HepG2 (cell line): ENCODE results near the gene HYOU1. TPM values are rescaled to one million over a fixed set of nuclear protein-coding genes. Genes with fewer than 3 reads are reported as not detected.

Experiments
- ARID3A ChIP-seq: IDR thresholded peaks from 2 replicates; pipeline ENCODE4 v1.6.1; 2012; ENCODE audit warnings: low read depth, low read length, improper control_type of control experiment
- FOXA1 ChIP-seq, 2 experiments: fragments of 450-650 bp in 1 of 2; sonication (generic) in 1 of 2; formaldehyde crosslinking in 1 of 2; IDR thresholded peaks; 2 replicates each; pipeline versions ENCODE4 v1.4.0 to v1.6.1; 2016 to 2020; ENCODE audit warnings: missing genetic modification reagents in 1 of 2
- GTF2F1 ChIP-seq: fragments of 150-350 bp; IDR thresholded peaks from 2 replicates; pipeline ENCODE4 v1.6.1; 2014; ENCODE audit warnings: low read length
- HMGXB3 ChIP-seq: sonication (generic); formaldehyde crosslinking; IDR thresholded peaks from 2 replicates; pipeline ENCODE4 v1.4.0; 2020; ENCODE audit warnings: missing genetic modification reagents, borderline replicate concordance
- IKZF4 ChIP-seq: sonication (generic); formaldehyde crosslinking; IDR thresholded peaks from 2 replicates; pipeline ENCODE4 v1.5.1; 2020; ENCODE audit warnings: borderline replicate concordance, mild to moderate bottlenecking, low read depth, missing genetic modification reagents; ENCODE audit errors: not compliant biosample characterization
- LRRFIP1 ChIP-seq: sonication (generic); formaldehyde crosslinking; conservative IDR thresholded peaks from 2 replicates; pipeline ENCODE4 v1.4.0; 2020; ENCODE audit warnings: missing genetic modification reagents
- NFE2L1 ChIP-seq: sonication (generic); formaldehyde crosslinking; IDR thresholded peaks from 2 replicates; pipeline ENCODE4 v1.4.0; 2020; ENCODE audit warnings: missing genetic modification reagents, mild to moderate bottlenecking, borderline replicate concordance
- POGZ ChIP-seq: sonication (generic); formaldehyde crosslinking; IDR thresholded peaks from 2 replicates; pipeline ENCODE4 v1.4.0; 2020; ENCODE audit warnings: mild to moderate bottlenecking, missing genetic modification reagents
- ZNF503 ChIP-seq: sonication (generic); formaldehyde crosslinking; IDR thresholded peaks from 2 replicates; pipeline ENCODE4 v1.4.0; 2020; ENCODE audit warnings: missing genetic modification reagents
- ZNF549 ChIP-seq: sonication (generic); formaldehyde crosslinking; IDR thresholded peaks from 2 replicates; pipeline ENCODE4 v1.5.0; 2020; ENCODE audit warnings: missing genetic modification reagents
- ZNF563 ChIP-seq: sonication (generic); formaldehyde crosslinking; IDR thresholded peaks from 2 replicates; pipeline ENCODE4 v1.8.0; 2022; ENCODE audit warnings: mild to moderate bottlenecking, moderate library complexity, missing genetic modification reagents
- ZNF570 ChIP-seq: sonication (generic); formaldehyde crosslinking; IDR thresholded peaks from 2 replicates; pipeline ENCODE4 v1.4.0; 2020; ENCODE audit warnings: mild to moderate bottlenecking, missing genetic modification reagents, borderline replicate concordance
- ZNF687 ChIP-seq: sonication (generic); formaldehyde crosslinking; IDR thresholded peaks from 2 replicates; pipeline ENCODE4 v1.5.1; 2020; ENCODE audit warnings: mild to moderate bottlenecking, missing genetic modification reagents, moderate library complexity
- polyA plus RNA-seq, 8 experiments: library from polyadenylated mRNA; depleted of rRNA in 3 of 8; stranded (reverse) in 7 of 8; unstranded in 1 of 8; fragments of >200 nt; fragmentation: Illumina TruSeq in 4 of 8; extraction: Trizol in 4 of 8; gene quantifications; 2 replicates each; pipeline versions ENCODE4 v1.2.1 to v1.2.3, GENCODE V29; 2011 to 2016; ENCODE audit warnings: low read depth in 4 of 8, missing spikeins in 1 of 8, mixed read lengths in 1 of 8; ENCODE audit not compliant: insufficient read depth in 1 of 8
- total RNA-seq, 5 experiments: library from RNA; depleted of rRNA; stranded (reverse); fragments of >200 nt; fragmentation: Illumina TruSeq; extraction: Trizol; gene quantifications; 2 replicates each; pipeline ENCODE4 v1.2.3, GENCODE V29; 2016; ENCODE audit warnings: low read depth in 1 of 5

Gene HYOU1
- total and polyA plus RNA-seq, 2 of the 13 experiments (the other 11 are each of a cell fraction or from before 2014, with no cell fraction given): 127 to 155 TPM

- TF ChIP-seq ZNF687 (CRISPR knock-in tag): peak; percentile 93
- no peak for TF ChIP-seq HMGXB3
- no peak for TF ChIP-seq LRRFIP1 (CRISPR knock-in tag)
- no peak; the same call in 1 of the 2 replicates for TF ChIP-seq ZNF563 (CRISPR knock-in tag)
- no peak for TF ChIP-seq GTF2F1
- TF ChIP-seq POGZ (CRISPR knock-in tag): peak; percentile 60
- no peak for TF ChIP-seq ZNF570 (CRISPR knock-in tag)
- TF ChIP-seq IKZF4 (CRISPR knock-in tag): peak; percentile 29
- no peak for TF ChIP-seq ZNF549 (CRISPR knock-in tag)
- TF ChIP-seq FOXA1 (IDR thresholded peaks at IDR 0.05): no peak
- 0 out of 2 replicates have a peak, but pooled peaks have one; percentile 16 for TF ChIP-seq FOXA1 (CRISPR knock-in tag; IDR thresholded peaks at IDR 0.05)
- TF ChIP-seq ARID3A: no peak
- no peak for TF ChIP-seq NFE2L1 (CRISPR knock-in tag)
- no peak for TF ChIP-seq ZNF503 (CRISPR knock-in tag)
Measured at GRCh38 chr11:119030329-119031047, 26.5 kb downstream of the HYOU1 start, which contains the start of gene SLC37A4 (continued).
